Measurements from ENCODE around the gene CCDC6.

GRCh38 chr10:59906417-59907202, at the start of gene CCDC6:
- peak; percentile 36 to 85 for TF ChIP-seq POLR2AphosphoS5 (IDR thresholded peaks at IDR 0.05; ENCODE audit: insufficient read depth in 1 of 2, low read depth in 1 of 2)
- TF ChIP-seq CTCF (IDR thresholded peaks at IDR 0.05): peak in 2 of 3 experiments; percentile 65 to 68

Measured in vagina (tissue), 2 donors.